ENCODE data around the gene MEF2C. TPM values are rescaled to one million over a fixed set of nuclear protein-coding genes. Genes with fewer than 3 reads are reported as not detected.

Gene MEF2C
- total and polyA plus RNA-seq, 2 donors (not counting 1 experiment from before 2014, with no cell fraction given): 12.2 to 15.7 TPM

GRCh38 chr5:88845081-88845697, 37.8 kb downstream of the MEF2C start:
- H2AFZ ChIP-seq (ENCODE audit: low read length): no peak overlapping the region
- DNase-seq (ENCODE audit: low read depth in 2 of 2): no peak

DNA sequence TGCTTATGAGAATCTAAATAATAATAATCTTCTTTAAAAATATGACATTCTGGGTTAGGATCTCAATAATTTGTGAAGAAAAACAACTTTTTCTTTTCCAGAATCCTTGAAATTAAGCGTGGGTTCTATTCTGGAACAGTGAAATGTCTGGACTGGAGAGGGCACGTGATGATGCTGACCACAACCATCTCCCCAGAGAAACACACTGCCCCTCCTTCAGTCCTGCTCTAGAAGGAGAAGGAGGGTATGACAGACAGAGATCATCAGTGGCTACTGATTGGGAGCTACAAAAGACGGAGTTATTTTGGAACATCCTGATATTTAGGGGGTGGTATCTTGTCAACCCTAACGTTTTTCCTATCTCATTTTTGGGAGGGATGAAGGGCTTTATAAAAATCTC, 40.2 kb downstream of the MEF2C start:
- H3K27ac ChIP-seq (ENCODE audit: insufficient read depth, low read length): no peak overlapping the region
- H4K20me1 ChIP-seq (ENCODE audit: control insufficient read depth, extremely low read depth, insufficient read depth, low read length): no peaks in the 10 kb centered on the region
- no peaks in the 10 kb centered on the region for H3K27me3 ChIP-seq (ENCODE audit: control insufficient read depth, insufficient read depth, low read length)
- no peaks in the 10 kb centered on the region for H3K4me1 ChIP-seq (ENCODE audit: control insufficient read depth, extremely low read depth, insufficient read depth, low read length)
- no peak overlapping the region for H3K4me2 ChIP-seq (ENCODE audit: extremely low read depth, insufficient read depth, low read length)
- no peak for TF ChIP-seq EZH2 (IDR thresholded peaks at IDR 0.05; ENCODE audit: low read length, missing control alignments)
- TF ChIP-seq, protein P1, sequence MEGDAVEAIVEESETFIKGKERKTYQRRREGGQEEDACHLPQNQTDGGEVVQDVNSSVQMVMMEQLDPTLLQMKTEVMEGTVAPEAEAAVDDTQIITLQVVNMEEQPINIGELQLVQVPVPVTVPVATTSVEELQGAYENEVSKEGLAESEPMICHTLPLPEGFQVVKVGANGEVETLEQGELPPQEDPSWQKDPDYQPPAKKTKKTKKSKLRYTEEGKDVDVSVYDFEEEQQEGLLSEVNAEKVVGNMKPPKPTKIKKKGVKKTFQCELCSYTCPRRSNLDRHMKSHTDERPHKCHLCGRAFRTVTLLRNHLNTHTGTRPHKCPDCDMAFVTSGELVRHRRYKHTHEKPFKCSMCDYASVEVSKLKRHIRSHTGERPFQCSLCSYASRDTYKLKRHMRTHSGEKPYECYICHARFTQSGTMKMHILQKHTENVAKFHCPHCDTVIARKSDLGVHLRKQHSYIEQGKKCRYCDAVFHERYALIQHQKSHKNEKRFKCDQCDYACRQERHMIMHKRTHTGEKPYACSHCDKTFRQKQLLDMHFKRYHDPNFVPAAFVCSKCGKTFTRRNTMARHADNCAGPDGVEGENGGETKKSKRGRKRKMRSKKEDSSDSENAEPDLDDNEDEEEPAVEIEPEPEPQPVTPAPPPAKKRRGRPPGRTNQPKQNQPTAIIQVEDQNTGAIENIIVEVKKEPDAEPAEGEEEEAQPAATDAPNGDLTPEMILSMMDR (conservative IDR thresholded peaks at IDR 0.05 in 1 of 2, IDR thresholded peaks at IDR 0.05 in 1 of 2; ENCODE audit: low read depth in 1 of 2, low read length in 2 of 2): no peak
- no peaks in the 10 kb centered on the region for H3K9me3 ChIP-seq (ENCODE audit: control insufficient read depth, insufficient read depth, low read depth, low read length)
- no peak overlapping the region for H3K4me3 ChIP-seq (replicated peaks in 1 of 4; ENCODE audit: control extremely low read depth in 1 of 4, insufficient read depth in 1 of 4, low read depth in 3 of 4, low read length in 4 of 4)
- H3K79me2 ChIP-seq (ENCODE audit: control insufficient read depth, insufficient read depth, low read length): no peaks in the 10 kb centered on the region
- no peak for DNase-seq (ENCODE audit: low read depth in 2 of 2)
- H3K9ac ChIP-seq (ENCODE audit: insufficient read depth, low read length): no peak overlapping the region
- H2AFZ ChIP-seq (ENCODE audit: low read length): no peak overlapping the region
- no peaks in the 10 kb centered on the region for H3K36me3 ChIP-seq (ENCODE audit: control insufficient read depth, insufficient read depth, low read length)

More at GRCh38 chr5:88845081-88845697, 37.8 kb downstream of the MEF2C start:
- TF ChIP-seq, protein P1 (conservative IDR thresholded peaks at IDR 0.05 in 1 of 2, IDR thresholded peaks at IDR 0.05 in 1 of 2; ENCODE audit: low read depth in 1 of 2, low read length in 2 of 2): no peak
- no peak for TF ChIP-seq EZH2 (IDR thresholded peaks at IDR 0.05; ENCODE audit: low read length, missing control alignments)
- Histone ChIP-seq H3K27ac (ENCODE audit: insufficient read depth, low read length) (no peak overlapping the region), H3K9ac (ENCODE audit: insufficient read depth, low read length) (no peak overlapping the region), H3K9me3 (ENCODE audit: control insufficient read depth, insufficient read depth, low read depth, low read length) (no peaks in the 10 kb centered on the region), H3K4me2 (ENCODE audit: extremely low read depth, insufficient read depth, low read length) (no peak overlapping the region), H3K79me2 (ENCODE audit: control insufficient read depth, insufficient read depth, low read length) (no peaks in the 10 kb centered on the region), H3K4me3 (replicated peaks in 1 of 4; ENCODE audit: control extremely low read depth in 1 of 4, insufficient read depth in 1 of 4, low read depth in 3 of 4, low read length in 4 of 4) (no peak overlapping the region), H3K4me1 (ENCODE audit: control insufficient read depth, extremely low read depth, insufficient read depth, low read length) (no peaks in the 10 kb centered on the region), H3K36me3 (ENCODE audit: control insufficient read depth, insufficient read depth, low read length) (no peaks in the 10 kb centered on the region), H3K27me3 (ENCODE audit: control insufficient read depth, insufficient read depth, low read length) (no peaks in the 10 kb centered on the region), H4K20me1 (ENCODE audit: control insufficient read depth, extremely low read depth, insufficient read depth, low read length) (no peaks in the 10 kb centered on the region)

DNA sequence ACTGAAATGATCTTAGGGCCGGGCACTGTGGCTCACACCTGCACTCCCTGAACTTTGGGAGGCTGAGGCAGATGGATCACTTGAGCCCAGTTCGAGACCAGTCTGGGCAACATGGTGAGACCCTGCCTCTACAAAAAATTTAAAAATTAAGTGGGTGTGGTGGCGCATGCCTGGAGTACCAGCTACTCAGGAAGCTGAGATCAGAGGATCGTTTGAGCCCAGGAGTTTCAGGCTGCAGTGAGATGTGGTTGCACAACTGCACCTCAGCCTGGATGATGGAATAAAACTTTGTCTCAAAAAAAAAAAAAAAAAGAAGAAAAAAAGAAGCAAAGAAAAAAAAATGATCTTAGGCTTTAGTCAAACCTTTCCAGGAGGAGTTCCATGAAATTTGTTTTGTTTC, 41.8 kb downstream of the MEF2C start:
- Histone ChIP-seq H2AFZ (ENCODE audit: low read length) (no peak overlapping the region), H3K4me2 (ENCODE audit: extremely low read depth, insufficient read depth, low read length) (no peak overlapping the region), H3K9me3 (ENCODE audit: control insufficient read depth, insufficient read depth, low read depth, low read length) (no peaks in the 10 kb centered on the region), H4K20me1 (ENCODE audit: control insufficient read depth, extremely low read depth, insufficient read depth, low read length) (no peaks in the 10 kb centered on the region), H3K9ac (ENCODE audit: insufficient read depth, low read length) (no peak overlapping the region), H3K27ac (ENCODE audit: insufficient read depth, low read length) (no peak overlapping the region), H3K36me3 (ENCODE audit: control insufficient read depth, insufficient read depth, low read length) (no peaks in the 10 kb centered on the region), H3K79me2 (ENCODE audit: control insufficient read depth, insufficient read depth, low read length) (no peaks in the 10 kb centered on the region), H3K4me1 (ENCODE audit: control insufficient read depth, extremely low read depth, insufficient read depth, low read length) (no peaks in the 10 kb centered on the region), H3K27me3 (ENCODE audit: control insufficient read depth, insufficient read depth, low read length) (no peaks in the 10 kb centered on the region), H3K4me3 (replicated peaks in 1 of 4; ENCODE audit: control extremely low read depth in 1 of 4, insufficient read depth in 1 of 4, low read depth in 3 of 4, low read length in 4 of 4) (no peak overlapping the region)
- DNase-seq (ENCODE audit: low read depth in 2 of 2): no peak
- TF ChIP-seq EZH2 (IDR thresholded peaks at IDR 0.05; ENCODE audit: low read length, missing control alignments): no peak
- TF ChIP-seq, protein P1 (conservative IDR thresholded peaks at IDR 0.05 in 1 of 2, IDR thresholded peaks at IDR 0.05 in 1 of 2; ENCODE audit: low read depth in 1 of 2, low read length in 2 of 2): no peak
